Measurements from ENCODE around the gene ZNF839. TPM values are rescaled to one million over a fixed set of nuclear protein-coding genes. Genes with fewer than 3 reads are reported as not detected.

Gene ZNF839
- total RNA-seq (ENCODE audit: low replicate concordance) = 2.8 and 7.5 TPM in 2 replicates

DNA sequence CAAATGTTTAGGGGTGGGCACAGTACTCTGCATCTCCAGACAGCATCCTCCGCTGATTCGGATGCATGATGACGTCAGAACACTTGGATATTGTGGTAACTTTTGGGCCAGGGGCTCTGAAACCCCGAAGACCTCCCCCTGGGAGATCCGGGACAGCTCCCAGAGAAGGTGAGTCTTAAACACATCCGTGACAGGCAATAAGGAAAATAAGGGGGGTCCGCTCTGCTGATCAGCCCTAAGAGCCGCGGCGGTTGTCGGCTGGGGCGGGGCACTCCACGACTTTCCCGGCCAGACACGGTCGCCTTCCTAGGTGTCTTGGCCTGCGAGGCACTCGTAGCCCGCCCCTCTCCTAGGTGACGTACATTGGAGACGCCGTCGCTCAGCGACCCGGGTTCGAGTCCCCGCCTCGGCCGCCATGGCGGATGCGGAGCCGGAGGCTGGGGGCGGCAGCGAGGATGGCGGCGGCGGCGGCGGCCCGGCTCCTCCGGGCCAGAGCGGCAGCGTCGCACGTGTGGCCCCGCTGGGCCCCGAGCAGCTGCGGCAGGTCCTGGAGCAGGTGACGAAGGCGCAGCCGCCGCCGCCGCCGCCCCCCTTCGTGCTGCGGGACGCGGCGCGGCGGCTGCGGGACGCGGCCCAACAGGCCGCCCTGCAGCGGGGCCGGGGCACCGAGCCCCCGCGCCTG is at the start of gene ZNF839:
Gene ZNF839, plus strand, starts transcription at position 396 of the 682 bp plus-strand sequence. Its CDS starts 20 bp downstream, at position 416.
- H3K4me3 ChIP-seq (ENCODE audit: low read depth, low read length) = peak within 1 kb of the TSS; percentile 84
- peak; percentile 88 for DNase-seq (ENCODE audit: low read depth)
- TF ChIP-seq CTCF (IDR thresholded peaks at IDR 0.05; ENCODE audit: insufficient read depth, low read length) = no peak

DNA sequence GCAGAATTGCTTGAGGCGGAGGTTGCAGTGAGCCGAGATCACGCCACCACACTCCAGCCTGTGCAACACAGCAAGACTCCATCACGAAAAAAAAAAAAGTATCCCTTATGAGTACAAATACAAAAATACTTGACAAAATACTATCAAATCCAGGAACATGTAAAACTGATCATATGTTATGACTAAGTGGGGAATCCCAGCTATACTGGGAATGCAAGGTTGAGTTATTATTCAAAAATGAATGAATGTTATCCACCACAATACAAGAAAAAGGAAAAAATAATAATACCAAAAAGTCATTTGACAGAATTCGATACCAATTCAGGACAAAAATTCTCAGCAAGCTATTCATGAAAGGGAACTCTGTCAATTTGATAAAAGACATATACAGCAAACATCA is 47.2 kb upstream of the ZNF839 start:
- H3K4me3 ChIP-seq (ENCODE audit: low read depth, low read length) = no peak overlapping the region
- DNase-seq (ENCODE audit: low read depth) = peak; percentile 57
- TF ChIP-seq CTCF (IDR thresholded peaks at IDR 0.05; ENCODE audit: insufficient read depth, low read length) = no peak

DNA sequence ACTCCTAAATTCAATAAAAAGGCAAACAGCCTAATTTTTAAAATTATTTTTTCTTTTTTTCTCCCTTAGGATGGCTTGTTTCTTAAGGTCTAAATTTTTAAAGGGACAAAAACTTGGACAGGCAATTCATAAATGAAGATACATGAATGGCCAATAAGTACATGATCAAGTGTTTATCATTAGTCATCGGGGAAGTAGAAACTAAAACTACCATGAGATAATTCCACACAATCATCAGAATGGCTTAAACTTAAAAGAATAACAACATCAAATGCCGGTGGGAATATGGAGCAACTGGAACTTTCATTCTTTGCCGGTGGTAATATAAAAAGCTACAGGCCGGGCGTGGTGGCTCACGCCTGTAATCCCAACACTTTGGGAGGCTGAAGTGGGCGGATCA is 43.7 kb upstream of the ZNF839 start:
- no peak for TF ChIP-seq CTCF (IDR thresholded peaks at IDR 0.05; ENCODE audit: insufficient read depth, low read length)
- no peak overlapping the region for H3K4me3 ChIP-seq (ENCODE audit: low read depth, low read length)
- no peak for DNase-seq (ENCODE audit: low read depth)

DNA sequence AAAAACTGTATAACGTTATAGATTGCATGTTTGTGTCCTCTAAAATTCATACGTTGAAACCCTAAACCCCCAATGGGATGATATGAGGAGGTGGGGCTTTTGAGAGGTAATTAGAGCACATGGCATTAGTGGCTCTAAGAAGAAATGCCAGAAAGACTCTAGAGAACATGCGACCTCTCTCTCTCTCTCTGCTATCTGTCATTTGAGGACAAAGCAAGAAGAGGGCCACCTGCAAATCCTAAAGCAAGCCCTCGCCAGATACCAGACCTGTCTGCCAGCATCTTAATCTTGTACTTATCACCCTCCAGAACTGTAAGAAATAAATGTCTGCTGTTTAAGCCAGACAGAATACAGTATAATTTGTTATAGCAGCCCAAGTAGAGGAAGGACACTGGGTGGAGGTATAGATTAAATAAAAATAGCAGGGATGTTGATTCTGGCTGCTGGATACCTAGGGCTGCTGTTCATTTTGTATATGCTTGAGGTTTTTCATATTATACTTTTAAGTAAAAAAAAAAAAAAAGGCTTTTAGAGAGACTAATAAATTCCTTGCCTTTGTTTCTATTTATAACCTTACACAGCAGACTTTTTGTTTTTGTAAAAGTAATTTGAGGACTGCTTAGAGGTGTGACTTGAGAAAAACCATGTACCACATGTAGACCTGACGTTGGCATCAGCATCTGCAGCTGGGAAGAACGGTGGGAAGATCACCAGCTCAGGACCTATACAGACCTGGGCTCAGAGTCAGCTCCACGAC is 41.5 kb upstream of the ZNF839 start:
- no peak overlapping the region for H3K4me3 ChIP-seq (ENCODE audit: low read depth, low read length)
- DNase-seq (ENCODE audit: low read depth) = peak; percentile 48
- no peak for TF ChIP-seq CTCF (IDR thresholded peaks at IDR 0.05; ENCODE audit: insufficient read depth, low read length)

DNA sequence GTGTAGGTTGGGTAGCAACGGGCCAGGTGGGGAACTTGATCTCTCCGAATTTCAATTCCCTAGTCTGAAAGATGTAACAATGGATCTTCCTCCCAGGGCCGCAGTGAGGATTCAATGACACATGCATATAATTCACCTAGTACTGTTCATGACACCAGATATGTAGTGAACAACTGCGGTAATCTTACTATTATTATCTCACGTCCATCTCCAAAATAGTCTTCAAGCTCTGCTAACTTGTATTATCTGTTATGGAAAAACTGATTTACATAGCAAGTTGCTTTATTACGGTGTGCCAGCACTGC is 41.0 kb upstream of the ZNF839 start:
- H3K4me3 ChIP-seq (ENCODE audit: low read depth, low read length) = no peak overlapping the region
- TF ChIP-seq CTCF (IDR thresholded peaks at IDR 0.05; ENCODE audit: insufficient read depth, low read length) = no peak
- no peak for DNase-seq (ENCODE audit: low read depth)

DNA sequence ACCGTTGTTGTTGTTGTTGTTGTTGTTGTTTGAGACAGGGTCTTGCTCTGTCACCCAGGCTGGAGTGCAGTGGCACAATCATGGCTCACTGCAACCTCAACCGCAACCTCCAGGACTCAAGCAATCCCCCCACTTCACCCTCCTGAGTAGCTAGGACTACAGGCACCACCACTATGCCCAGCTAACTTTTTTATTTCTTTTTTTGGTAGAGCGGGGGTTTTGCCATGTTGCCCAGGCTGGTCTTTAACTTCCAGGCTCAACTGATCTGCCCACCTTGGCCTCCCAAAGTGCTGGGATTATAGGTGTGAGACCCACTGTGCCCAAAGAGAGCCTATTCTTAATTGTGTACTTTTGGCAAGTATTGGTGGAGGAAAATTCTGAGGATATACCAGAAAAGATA is 40.3 kb upstream of the ZNF839 start:
- TF ChIP-seq CTCF (IDR thresholded peaks at IDR 0.05; ENCODE audit: insufficient read depth, low read length) = no peak
- H3K4me3 ChIP-seq (ENCODE audit: low read depth, low read length) = no peak overlapping the region
- DNase-seq (ENCODE audit: low read depth) = no peak
